Measurements from ENCODE around the gene UBE2F. TPM values are rescaled to one million over a fixed set of nuclear protein-coding genes. Genes with fewer than 3 reads are reported as not detected.

Gene UBE2F
- total and polyA plus RNA-seq, 2 of the 13 experiments (the other 11 are each of a cell fraction or from before 2014, with no cell fraction given) = 35.4 to 73.1 TPM

DNA sequence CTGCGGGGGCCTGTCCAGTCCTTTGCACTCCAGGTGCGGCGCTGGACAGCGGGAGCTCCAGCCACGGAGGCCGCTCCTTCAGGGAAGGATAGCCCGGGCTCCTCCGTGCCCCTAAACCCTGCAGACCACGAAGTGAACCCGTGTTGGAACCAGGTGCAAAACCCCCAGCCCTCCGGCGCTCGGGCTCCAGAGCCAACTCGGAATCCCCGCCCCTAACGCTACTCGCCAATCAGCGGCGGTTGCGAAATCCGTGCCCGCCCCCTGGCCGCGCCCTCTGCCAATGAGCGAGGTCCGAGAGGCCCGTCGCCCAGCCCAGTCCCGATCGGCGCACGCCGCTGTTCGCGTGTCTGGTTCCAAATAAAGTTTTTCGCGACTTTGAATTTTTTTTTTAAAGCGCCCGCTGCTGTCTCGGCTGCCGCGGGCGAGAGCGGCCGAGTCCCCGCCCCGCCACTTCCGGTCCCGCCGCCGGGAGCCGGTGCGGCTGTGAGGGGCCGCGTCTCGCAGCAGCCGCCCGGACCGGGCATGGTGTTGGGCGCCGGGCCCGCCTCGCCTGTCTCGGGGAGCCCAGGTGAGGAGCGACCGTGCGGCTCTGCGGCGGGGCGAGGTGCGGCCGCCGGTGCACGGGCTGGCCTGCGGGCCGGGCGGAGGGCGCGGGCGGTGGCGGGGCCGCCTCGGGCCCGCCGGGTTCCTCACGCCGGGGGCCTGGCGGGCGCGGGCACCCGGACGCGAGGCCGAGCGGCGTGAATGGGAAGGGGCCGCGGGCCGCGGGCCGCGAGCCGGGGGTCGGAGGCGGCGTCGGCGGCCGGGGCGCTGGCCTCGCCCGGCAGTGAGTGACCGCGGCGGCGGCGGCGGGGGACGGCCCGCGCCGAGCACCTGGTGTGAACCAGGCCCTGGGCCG, at the start of gene UBE2F (continued):
- TF ChIP-seq, protein P1, sequence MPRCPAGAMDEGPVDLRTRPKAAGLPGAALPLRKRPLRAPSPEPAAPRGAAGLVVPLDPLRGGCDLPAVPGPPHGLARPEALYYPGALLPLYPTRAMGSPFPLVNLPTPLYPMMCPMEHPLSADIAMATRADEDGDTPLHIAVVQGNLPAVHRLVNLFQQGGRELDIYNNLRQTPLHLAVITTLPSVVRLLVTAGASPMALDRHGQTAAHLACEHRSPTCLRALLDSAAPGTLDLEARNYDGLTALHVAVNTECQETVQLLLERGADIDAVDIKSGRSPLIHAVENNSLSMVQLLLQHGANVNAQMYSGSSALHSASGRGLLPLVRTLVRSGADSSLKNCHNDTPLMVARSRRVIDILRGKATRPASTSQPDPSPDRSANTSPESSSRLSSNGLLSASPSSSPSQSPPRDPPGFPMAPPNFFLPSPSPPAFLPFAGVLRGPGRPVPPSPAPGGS (CRISPR knock-in tag; IDR thresholded peaks at IDR 0.05) = peak; percentile 88; the same call in 1 of the 2 replicates
- TF ChIP-seq ATAD3A (CRISPR knock-in tag; IDR thresholded peaks at IDR 0.05) (0 out of 2 replicates have a peak, but pooled peaks have one; percentile 67), ZNF510 (CRISPR knock-in tag; IDR thresholded peaks at IDR 0.05; ENCODE audit: low read depth) (no peak), ZKSCAN1 (IDR thresholded peaks at IDR 0.05; ENCODE audit: low read length) (peak; percentile 90), ZNF180 (CRISPR knock-in tag; IDR thresholded peaks at IDR 0.05; ENCODE audit: borderline replicate concordance, low read depth) (no peak), ZNF282 (IDR thresholded peaks at IDR 0.05; ENCODE audit: partially characterized antibody) (no peak), KAT8 (CRISPR knock-in tag; IDR thresholded peaks at IDR 0.05) (peak; percentile 92), MATR3 (CRISPR knock-in tag; IDR thresholded peaks at IDR 0.05) (no peak), NFATC3 (CRISPR knock-in tag; IDR thresholded peaks at IDR 0.05) (0 out of 2 replicates have a peak, but pooled peaks have one; percentile 70)
- TF ChIP-seq, protein P2, sequence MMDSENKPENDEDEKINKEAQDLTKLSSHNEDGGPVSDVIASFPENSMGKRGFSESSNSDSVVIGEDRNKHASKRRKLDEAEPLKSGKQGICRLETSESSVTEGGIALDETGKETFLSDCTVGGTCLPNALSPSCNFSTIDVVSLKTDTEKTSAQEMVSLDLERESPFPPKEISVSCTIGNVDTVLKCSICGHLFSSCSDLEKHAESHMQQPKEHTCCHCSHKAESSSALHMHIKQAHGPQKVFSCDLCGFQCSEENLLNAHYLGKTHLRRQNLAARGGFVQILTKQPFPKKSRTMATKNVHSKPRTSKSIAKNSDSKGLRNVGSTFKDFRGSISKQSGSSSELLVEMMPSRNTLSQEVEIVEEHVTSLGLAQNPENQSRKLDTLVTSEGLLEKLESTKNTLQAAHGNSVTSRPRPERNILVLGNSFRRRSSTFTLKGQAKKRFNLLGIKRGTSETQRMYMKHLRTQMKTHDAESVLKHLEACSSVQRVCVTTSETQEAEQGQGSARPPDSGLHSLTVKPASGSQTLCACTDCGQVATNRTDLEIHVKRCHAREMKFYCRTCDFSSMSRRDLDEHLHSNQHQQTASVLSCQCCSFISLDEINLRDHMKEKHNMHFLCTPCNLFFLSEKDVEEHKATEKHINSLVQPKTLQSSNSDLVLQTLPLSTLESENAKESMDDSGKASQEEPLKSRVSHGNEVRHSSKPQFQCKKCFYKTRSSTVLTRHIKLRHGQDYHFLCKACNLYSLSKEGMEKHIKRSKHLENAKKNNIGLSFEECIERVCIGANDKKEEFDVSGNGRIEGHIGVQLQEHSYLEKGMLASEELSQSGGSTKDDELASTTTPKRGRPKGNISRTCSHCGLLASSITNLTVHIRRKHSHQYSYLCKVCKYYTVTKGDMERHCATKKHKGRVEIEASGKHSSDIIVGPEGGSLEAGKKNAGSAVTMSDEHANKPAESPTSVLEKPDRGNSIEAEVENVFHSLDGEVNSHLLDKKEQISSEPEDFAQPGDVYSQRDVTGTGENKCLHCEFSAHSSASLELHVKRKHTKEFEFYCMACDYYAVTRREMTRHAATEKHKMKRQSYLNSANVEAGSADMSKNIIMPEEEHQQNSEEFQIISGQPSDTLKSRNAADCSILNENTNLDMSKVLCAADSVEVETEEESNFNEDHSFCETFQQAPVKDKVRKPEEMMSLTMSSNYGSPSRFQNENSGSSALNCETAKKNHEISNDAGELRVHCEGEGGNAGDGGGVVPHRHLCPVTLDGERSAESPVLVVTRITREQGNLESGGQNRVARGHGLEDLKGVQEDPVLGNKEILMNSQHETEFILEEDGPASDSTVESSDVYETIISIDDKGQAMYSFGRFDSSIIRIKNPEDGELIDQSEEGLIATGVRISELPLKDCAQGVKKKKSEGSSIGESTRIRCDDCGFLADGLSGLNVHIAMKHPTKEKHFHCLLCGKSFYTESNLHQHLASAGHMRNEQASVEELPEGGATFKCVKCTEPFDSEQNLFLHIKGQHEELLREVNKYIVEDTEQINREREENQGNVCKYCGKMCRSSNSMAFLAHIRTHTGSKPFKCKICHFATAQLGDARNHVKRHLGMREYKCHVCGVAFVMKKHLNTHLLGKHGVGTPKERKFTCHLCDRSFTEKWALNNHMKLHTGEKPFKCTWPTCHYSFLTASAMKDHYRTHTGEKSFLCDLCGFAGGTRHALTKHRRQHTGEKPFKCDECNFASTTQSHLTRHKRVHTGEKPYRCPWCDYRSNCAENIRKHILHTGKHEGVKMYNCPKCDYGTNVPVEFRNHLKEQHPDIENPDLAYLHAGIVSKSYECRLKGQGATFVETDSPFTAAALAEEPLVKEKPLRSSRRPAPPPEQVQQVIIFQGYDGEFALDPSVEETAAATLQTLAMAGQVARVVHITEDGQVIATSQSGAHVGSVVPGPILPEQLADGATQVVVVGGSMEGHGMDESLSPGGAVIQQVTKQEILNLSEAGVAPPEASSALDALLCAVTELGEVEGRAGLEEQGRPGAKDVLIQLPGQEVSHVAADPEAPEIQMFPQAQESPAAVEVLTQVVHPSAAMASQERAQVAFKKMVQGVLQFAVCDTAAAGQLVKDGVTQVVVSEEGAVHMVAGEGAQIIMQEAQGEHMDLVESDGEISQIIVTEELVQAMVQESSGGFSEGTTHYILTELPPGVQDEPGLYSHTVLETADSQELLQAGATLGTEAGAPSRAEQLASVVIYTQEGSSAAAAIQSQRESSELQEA (CRISPR knock-in tag; IDR thresholded peaks at IDR 0.05; ENCODE audit: not compliant biosample characterization) = peak; percentile 92
- TF ChIP-seq, protein P3, sequence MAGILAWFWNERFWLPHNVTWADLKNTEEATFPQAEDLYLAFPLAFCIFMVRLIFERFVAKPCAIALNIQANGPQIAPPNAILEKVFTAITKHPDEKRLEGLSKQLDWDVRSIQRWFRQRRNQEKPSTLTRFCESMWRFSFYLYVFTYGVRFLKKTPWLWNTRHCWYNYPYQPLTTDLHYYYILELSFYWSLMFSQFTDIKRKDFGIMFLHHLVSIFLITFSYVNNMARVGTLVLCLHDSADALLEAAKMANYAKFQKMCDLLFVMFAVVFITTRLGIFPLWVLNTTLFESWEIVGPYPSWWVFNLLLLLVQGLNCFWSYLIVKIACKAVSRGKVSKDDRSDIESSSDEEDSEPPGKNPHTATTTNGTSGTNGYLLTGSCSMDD (CRISPR knock-in tag; IDR thresholded peaks at IDR 0.05) = no peak
